ENCODE results near the gene TMED1.

GRCh38 chr19:10832939-10833296 is 3.1 kb downstream of the TMED1 start:
- TF ChIP-seq CTCF (IDR thresholded peaks at IDR 0.05), result no peak
- no peak for TF ChIP-seq POLR2A (IDR thresholded peaks at IDR 0.05)
